HG02840 (cell line): Measurements from ENCODE around the gene KCNG4.
A peak's percentile ranks its signal among the peaks of the same experiment; 100 is the strongest.

ENCODE experiments used
- ATAC-seq: cut with Tn5 transposase; IDR thresholded peaks from one replicate; pipeline ENCODE4 v1.9.1; 2021; ENCODE audit warnings: mild to moderate bottlenecking, moderate library complexity, moderate number of reproducible peaks; ENCODE audit not compliant: unreplicated experiment, low FRiP score

The KCNG4 gene

GRCh38 chr16:84186685-84187437 lies 53.0 kb downstream of the KCNG4 start, which contains the start of gene TAF1C:
TAF1C (minus strand) TSS chr16:84187057; CDS start chr16:84184988, 2,069 bp downstream.
- peak; percentile 87 for ATAC-seq

GRCh38 chr16:84184775-84185174 lies 55.0 kb downstream of the KCNG4 start:
- ATAC-seq = no peak

- ATAC-seq = no peak
Measured at GRCh38 chr16:84183911-84184591, 55.8 kb downstream of the KCNG4 start.

GRCh38 chr16:84183572-84183875 lies 56.3 kb downstream of the KCNG4 start:
- no peak for ATAC-seq

GRCh38 chr16:84182680-84183571 lies 56.9 kb downstream of the KCNG4 start:
- no peak for ATAC-seq

- ATAC-seq = no peak
Measured at GRCh38 chr16:84182104-84182503, 57.7 kb downstream of the KCNG4 start.

- ATAC-seq = no peak
Measured at GRCh38 chr16:84181144-84181915, 58.5 kb downstream of the KCNG4 start.

GRCh38 chr16:84180519-84181140 lies 59.2 kb downstream of the KCNG4 start:
- ATAC-seq = no peak

GRCh38 chr16:84179612-84180320 lies 60.0 kb downstream of the KCNG4 start:
- ATAC-seq = no peak

GRCh38 chr16:84178892-84179611 lies 60.8 kb downstream of the KCNG4 start:
- no peak for ATAC-seq

- ATAC-seq = no peak
Measured at GRCh38 chr16:84178146-84178765, 61.6 kb downstream of the KCNG4 start.

- no peak for ATAC-seq
Measured at GRCh38 chr16:84177741-84178073, 62.1 kb downstream of the KCNG4 start.

- ATAC-seq = no peak
Measured at GRCh38 chr16:84176192-84177053, 63.4 kb downstream of the KCNG4 start.

GRCh38 chr16:84175350-84176081 lies 64.3 kb downstream of the KCNG4 start:
- ATAC-seq = no peak

- no peak for ATAC-seq
Measured at GRCh38 chr16:84174396-84174795, 65.4 kb downstream of the KCNG4 start.

GRCh38 chr16:84169765-84170310 lies 70.0 kb downstream of the KCNG4 start:
- no peak for ATAC-seq
